Mucosa of rectum (tissue), 2 donors: ENCODE data around the gene TMEM185A.

Experiments used
- H3K27ac ChIP-seq, 2 donors: one replicate each; pipeline ENCODE4 v1.7.0; 2013; ENCODE audit warnings: inconsistent platforms in 2 of 2, low read depth in 2 of 2, low read length in 2 of 2
- H3K27me3 ChIP-seq, 2 donors: one replicate each; pipeline ENCODE4 v1.7.0; 2013; ENCODE audit warnings: low read length in 2 of 2; ENCODE audit not compliant: control insufficient read depth in 2 of 2, insufficient read depth in 2 of 2
- H3K36me3 ChIP-seq, 2 donors: one replicate each; pipeline ENCODE4 v1.7.0; 2013; ENCODE audit warnings: low read length in 2 of 2; ENCODE audit not compliant: control insufficient read depth in 2 of 2, insufficient read depth in 2 of 2
- H3K4me1 ChIP-seq, 2 donors: one replicate each; pipeline ENCODE4 v1.7.0; 2013; ENCODE audit warnings: low read length in 2 of 2, mild to moderate bottlenecking in 1 of 2; ENCODE audit not compliant: control insufficient read depth in 2 of 2, insufficient read depth in 2 of 2
- H3K4me3 ChIP-seq, 2 donors: one replicate each; pipeline ENCODE4 v1.7.0; 2013; ENCODE audit warnings: low read length in 2 of 2
- H3K9ac ChIP-seq, 2 donors: one replicate each; pipeline ENCODE4 v1.7.0; 2013; ENCODE audit warnings: low read length in 2 of 2, low read depth in 1 of 2, mild to moderate bottlenecking in 1 of 2
- H3K9me3 ChIP-seq, 2 donors: one replicate each; pipeline ENCODE4 v1.7.0; 2013; ENCODE audit warnings: low read length in 2 of 2; ENCODE audit not compliant: control insufficient read depth in 2 of 2
- donor health status: healthy.
- donor health status: Normal muscosa, but diverticular disease.

The TMEM185A gene

DNA sequence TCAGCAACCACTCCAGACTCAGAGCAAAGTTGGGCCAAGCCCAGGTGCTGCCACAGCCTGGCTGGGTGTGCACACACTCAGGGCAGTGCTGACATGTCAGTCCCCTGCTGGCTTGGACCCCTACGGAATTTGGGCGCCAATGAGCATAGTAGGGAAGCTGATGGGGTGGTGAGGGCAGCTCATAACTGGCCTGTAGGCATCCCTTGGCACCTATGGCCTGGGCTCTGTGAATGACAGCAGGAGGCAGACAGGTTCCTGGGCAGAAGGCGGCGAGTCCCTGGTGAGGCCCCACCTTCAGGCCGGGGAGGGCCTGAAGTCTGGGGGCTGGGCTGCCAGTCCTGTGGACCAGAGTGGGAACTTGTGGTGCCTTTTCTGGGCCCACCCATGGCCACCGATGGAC is 15.9 kb upstream of the TMEM185A start:
- Histone ChIP-seq H3K9ac (no peak overlapping the region), H3K27ac (no peak overlapping the region), H3K36me3 (no peaks in the 10 kb centered on the region), H3K27me3 (no peaks in the 10 kb centered on the region), H3K4me1 (no peaks in the 10 kb centered on the region), H3K4me3 (no peak overlapping the region), H3K9me3 (no peaks in the 10 kb centered on the region)

DNA sequence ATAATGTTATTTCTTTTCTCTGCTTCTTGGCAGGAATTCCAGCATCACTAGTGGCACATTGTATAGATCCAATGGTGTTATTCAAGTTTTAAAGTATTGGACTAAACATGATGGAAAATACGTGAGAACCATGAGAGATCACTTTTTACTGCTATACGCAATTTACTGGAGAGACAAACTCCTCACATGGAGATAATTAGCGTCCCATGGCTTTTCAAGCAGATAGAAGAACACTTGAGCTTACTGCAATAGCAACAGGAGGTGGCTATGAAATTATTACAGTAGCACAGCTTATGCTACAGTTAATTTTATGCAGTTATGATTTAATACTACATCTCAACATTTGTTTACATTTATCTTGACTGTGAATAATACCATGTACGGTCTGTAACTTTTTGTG is 11.9 kb upstream of the TMEM185A start:
- Histone ChIP-seq H3K9ac (no peak overlapping the region), H3K27me3 (peaks cover 0 to 5% of the 10 kb centered on the region in 2 donors), H3K9me3 (no peaks in the 10 kb centered on the region), H3K4me1 (no peaks in the 10 kb centered on the region), H3K36me3 (no peaks in the 10 kb centered on the region), H3K27ac (no peak overlapping the region), H3K4me3 (no peak overlapping the region)

DNA sequence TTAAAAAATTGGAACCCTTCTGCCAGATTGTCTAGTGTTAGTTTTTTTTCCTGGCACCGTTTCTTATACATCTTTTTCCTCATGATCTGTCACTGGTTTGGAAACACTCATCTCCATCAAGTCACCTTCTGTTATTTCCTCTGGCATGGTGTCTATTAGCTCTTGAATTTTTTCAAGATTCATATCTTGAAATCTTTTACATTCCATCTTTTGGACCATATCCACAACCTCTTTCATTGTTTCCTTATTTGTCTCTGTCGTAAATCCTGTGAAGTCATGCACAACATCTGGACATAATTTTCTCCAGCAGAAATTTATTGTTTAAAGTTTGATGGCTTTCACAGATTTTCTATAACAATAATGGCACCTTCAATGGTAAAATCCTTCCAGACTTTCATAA is 10.2 kb upstream of the TMEM185A start:
- no peaks in the 10 kb centered on the region for H3K9me3 ChIP-seq
- no peak overlapping the region for H3K4me3 ChIP-seq
- H3K27me3 ChIP-seq, result peaks cover 0 to 5% of the 10 kb centered on the region in 2 donors
- no peaks in the 10 kb centered on the region for H3K4me1 ChIP-seq
- no peaks in the 10 kb centered on the region for H3K36me3 ChIP-seq
- no peak overlapping the region for H3K9ac ChIP-seq
- H3K27ac ChIP-seq, result no peak overlapping the region

DNA sequence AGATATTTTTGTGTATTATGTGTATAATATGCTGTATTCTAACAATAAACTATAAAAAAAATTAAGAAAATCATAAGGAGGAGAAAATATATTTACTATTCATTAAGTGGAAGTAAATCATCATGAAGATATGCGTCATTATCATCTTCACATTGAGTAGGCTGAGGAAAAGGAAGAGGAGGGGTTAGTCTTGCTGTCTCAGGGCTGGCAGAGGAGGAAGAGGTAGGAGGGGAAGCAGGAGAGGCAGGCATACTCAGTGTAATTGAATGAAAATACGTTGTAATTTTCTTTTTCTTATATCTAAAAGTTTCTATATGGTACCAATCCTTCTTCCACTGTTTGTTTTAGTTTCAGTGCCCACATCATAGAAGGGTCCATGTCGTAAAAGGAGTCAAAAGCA is 9.8 kb upstream of the TMEM185A start:
- peaks cover 0 to 5% of the 10 kb centered on the region in 2 donors for H3K27me3 ChIP-seq
- H3K4me1 ChIP-seq, result no peaks in the 10 kb centered on the region
- no peaks in the 10 kb centered on the region for H3K9me3 ChIP-seq
- no peak overlapping the region for H3K9ac ChIP-seq
- H3K4me3 ChIP-seq, result no peak overlapping the region
- H3K27ac ChIP-seq, result no peak overlapping the region
- no peaks in the 10 kb centered on the region for H3K36me3 ChIP-seq

DNA sequence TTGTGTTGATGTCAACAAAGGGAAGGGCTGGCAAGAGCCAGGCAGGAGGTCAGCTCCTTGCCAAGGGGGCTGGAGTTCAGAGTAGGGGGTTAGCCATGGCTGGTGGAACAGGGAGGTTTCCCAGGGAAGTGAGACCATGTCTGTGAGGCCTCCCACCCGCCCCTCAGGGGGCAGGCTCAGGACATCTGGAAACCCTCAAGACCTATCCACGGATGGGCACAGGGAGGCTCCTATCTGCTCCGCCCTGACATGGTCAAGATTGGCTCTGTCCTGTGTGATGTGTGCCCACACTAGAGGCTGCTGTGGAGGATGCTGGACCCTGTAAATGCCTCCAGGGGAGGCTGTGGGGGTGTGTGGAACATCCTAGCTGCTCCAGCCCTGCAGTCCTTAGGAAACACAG is 8.0 kb upstream of the TMEM185A start:
- H3K4me1 ChIP-seq, result no peaks in the 10 kb centered on the region
- H3K27me3 ChIP-seq, result peaks cover 4 to 10% of the 10 kb centered on the region in 2 donors
- H3K4me3 ChIP-seq, result no peak overlapping the region
- no peaks in the 10 kb centered on the region for H3K9me3 ChIP-seq
- H3K36me3 ChIP-seq, result no peaks in the 10 kb centered on the region
- no peak overlapping the region for H3K27ac ChIP-seq
- H3K9ac ChIP-seq, result no peak overlapping the region

DNA sequence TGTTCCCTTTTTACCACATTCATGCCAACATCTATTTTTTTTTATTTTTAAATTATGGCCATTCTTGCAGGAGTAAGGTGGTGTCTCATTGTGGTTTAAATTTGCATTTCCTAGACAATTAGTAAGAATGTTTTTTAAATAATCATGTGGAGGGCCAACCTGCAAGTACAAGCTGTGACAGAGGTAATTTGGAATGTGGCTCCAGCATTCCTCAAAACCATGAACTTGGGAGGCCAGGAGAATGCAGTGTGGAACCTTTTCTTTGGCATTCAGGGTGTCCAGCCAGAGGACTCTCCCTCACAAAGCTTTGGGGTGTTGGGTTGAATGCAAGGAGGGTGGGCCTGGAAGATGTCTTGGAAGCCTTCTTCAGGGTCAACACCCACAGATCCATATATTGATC is 7.3 kb upstream of the TMEM185A start:
- Histone ChIP-seq H3K4me1 (no peaks in the 10 kb centered on the region), H3K9me3 (no peaks in the 10 kb centered on the region), H3K36me3 (no peaks in the 10 kb centered on the region), H3K9ac (no peak overlapping the region), H3K27ac (no peak overlapping the region), H3K4me3 (no peak overlapping the region), H3K27me3 (peaks cover 4 to 10% of the 10 kb centered on the region in 2 donors)

DNA sequence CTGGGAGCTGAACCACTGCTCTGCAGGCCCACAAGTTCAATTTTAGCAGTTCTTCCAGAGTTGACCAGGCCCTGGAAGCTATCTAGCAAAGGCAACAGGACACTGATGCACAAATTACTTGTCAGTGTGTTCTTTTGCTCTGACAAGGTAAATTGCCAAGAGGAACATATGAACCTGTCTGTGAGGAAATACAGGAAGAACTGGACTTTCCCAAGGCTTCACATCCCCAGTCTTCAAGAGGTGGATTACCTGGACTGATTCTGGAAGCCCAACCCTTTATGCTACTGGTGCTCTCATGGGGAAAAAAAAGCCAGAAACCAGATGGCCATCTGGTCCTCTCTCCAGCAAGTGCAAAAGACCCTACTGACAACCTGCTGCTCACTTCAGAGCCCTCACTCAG is 1.9 kb upstream of the TMEM185A start:
- Histone ChIP-seq H3K27me3 (peaks cover 4 to 5% of the 10 kb centered on the region in 2 donors), H3K4me3 (no peak overlapping the region), H3K27ac (no peak overlapping the region)

DNA sequence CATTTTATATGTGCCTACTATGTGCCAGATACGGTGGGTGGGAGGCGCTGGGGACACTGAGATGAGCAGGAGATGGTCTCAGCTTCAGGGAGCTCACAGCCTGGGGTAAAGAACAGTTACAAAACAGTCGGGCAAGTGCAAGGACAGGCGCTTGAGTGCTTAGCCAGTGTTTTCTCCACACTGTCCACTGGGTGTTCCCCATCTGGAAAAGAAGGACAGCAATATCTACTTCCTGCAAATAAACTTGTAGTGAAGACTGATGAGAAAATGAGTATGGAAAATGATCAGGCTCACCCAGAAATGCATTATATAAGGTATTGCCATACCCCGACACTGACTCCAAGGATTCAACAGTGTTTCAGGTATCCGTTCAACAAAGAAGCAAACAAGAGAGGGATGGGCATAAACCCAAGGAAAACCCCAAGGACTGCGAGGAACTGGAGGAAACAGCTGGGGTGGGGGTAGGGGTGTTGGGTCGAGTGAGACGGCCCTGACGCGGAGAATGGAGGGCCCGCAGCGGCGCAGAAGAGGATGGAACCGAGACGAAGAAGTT is 835 bp downstream of the TMEM185A start:
- Histone ChIP-seq H3K9me3 (no peaks in the 10 kb centered on the region), H3K27ac (peak overlapping the region; percentile 43 to 58), H3K4me1 (peaks cover 0 to 10% of the 10 kb centered on the region in 2 donors), H3K27me3 (peaks cover under 1 to 3% of the 10 kb centered on the region in 2 donors), H3K4me3 (peak overlapping the region; percentile 71 to 74), H3K9ac (peak overlapping the region; percentile 52 to 59), H3K36me3 (no peaks in the 10 kb centered on the region)

More for the DNA sequence above, 1.9 kb upstream of the TMEM185A start:
- Histone ChIP-seq H3K9ac (no peak overlapping the region), H3K4me1 (peaks cover 0 to 10% of the 10 kb centered on the region in 2 donors), H3K9me3 (no peaks in the 10 kb centered on the region), H3K36me3 (no peaks in the 10 kb centered on the region)

DNA sequence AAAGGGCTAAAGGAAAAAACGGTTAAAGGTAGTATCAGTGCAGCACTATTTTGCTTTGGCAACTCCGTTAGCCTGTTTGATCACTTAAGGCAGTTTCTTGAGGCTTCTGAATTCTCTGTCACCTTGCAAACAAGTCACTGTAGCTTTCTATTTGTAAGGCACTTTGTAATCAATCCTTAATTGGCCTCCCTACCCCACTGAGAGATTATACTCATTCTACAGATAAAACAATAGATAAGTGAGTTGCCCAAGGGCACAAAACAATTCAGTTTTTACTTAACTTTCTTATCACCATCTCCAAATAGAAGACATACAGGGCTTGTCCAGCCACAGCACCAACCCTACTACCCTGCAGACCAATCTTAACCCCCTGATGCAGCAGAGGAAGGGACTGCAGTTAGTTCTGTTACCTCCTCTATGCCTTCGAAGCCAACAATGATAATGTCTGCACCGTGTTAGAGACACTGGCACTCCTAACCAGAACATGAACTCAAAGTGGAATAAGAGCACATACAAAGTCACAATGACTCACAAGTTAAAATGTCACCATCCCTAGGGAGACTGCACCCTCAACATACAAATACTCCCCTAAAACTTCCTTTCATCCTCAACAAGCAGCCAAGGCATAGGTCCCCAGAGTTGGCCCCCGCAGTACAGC is 1.7 kb downstream of the TMEM185A start:
- no peaks in the 10 kb centered on the region for H3K27me3 ChIP-seq
- no peaks in the 10 kb centered on the region for H3K9me3 ChIP-seq
- H3K4me3 ChIP-seq, result peak overlapping the region in 1 of 2 donors; percentile 71
- H3K36me3 ChIP-seq, result no peaks in the 10 kb centered on the region
- peak overlapping the region in 1 of 2 donors; percentile 9 for H3K9ac ChIP-seq
- H3K27ac ChIP-seq, result no peak overlapping the region
- H3K4me1 ChIP-seq, result peaks cover 0 to 10% of the 10 kb centered on the region in 2 donors

DNA sequence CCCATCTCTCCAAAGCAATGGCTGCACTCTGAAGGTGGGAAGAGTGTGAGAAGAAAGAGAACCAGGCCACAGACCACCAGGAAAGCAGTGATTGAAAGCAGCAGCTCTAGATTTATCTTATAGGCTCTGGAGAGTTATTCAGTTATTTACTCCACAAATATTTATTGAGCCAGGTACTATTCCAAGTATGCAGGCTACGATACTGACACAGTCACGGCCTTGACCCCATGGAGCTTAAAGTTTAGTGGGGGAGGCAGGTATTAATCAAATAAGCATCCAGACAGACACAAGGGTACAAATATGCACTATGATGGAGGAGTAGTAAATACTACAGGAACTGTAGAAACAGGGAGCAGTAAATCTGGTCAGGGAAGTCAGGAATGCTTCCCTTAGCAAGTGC is 2.8 kb downstream of the TMEM185A start:
- H3K4me3 ChIP-seq, result no peak overlapping the region
- H3K27me3 ChIP-seq, result no peaks in the 10 kb centered on the region
- no peaks in the 10 kb centered on the region for H3K9me3 ChIP-seq
- no peaks in the 10 kb centered on the region for H3K36me3 ChIP-seq
- H3K4me1 ChIP-seq, result peaks cover 0 to 10% of the 10 kb centered on the region in 2 donors
- no peak overlapping the region for H3K9ac ChIP-seq
- no peak overlapping the region for H3K27ac ChIP-seq
